GM18870 (cell line): ENCODE data around the gene NAALADL2.
A peak's percentile ranks its signal among the peaks of the same experiment; 100 is the strongest.
"Not testable (repeated sequence)": the region's sequence is repeated elsewhere in the genome, so short reads cannot be mapped to it uniquely, and the experiment has no call there.

Source experiments
- ATAC-seq: cut with Tn5 transposase; IDR thresholded peaks from one replicate; pipeline ENCODE4 v1.9.1; 2021; ENCODE audit warnings: moderate library complexity; ENCODE audit not compliant: unreplicated experiment

NAALADL2 gene

DNA sequence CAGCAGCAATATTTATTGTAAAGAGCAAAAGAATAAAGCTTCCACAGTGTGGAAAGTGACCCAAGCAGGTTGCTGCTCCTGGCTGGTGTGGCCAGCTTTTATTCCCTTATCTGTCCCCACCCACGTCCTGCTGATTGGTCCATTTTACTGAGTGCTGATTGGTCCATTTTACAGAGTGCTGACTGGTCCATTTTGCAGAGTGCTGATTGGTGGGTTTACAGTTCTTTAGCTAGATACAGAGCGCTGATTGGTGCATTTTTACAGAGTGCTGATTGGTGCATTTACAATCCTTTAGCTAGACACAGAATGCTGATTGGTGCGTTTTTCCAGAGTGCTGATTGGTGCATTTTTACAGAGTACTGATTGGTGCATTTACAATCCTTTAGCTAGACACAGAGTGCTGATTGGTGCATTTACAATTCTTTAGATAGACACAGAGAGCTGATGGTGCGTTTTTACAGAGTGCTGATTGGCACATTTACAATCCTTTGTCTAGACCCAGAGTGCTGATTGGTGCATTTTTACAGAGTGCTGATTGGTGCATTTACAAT, 601.8 kb downstream of the NAALADL2 start:
- not testable (repeated sequence) for ATAC-seq

DNA sequence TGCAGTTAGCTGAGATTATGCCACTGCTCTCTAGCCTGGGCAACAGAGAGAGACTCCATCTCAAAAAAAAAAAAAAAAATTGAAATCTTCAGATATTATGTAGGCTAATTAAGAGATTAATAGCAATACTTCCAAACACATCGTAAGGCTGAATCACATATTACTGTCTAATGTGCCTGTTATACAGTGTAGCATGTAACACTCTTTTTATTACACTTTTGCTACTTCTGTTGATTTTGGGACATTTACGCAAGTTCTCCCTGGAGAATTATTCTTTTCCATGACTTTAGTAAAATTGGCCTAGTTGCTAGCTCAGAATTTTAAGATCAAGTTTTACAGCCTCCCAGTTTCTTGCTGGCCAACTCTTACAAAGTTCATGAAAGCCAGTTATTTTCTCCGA, 605.2 kb downstream of the NAALADL2 start:
- ATAC-seq: no peak

DNA sequence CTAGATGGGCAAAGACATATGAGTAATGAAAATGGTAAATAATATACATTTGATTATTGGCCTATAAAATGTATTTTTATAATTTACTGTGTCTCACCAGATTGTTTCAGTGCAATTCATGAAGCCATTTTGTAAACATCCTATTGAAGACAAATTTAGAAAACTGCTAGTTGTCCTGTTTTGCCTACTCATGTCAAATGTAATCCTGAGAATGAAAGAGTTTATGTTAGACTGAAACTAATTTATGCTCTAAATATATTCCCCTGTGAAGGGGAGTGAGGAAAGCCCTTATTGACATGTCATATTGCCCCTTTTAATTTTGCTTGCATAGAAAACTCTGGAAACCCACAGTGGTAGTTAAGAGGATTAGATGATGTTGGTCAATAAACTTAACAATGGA, 610.0 kb downstream of the NAALADL2 start:
- no peak for ATAC-seq

DNA sequence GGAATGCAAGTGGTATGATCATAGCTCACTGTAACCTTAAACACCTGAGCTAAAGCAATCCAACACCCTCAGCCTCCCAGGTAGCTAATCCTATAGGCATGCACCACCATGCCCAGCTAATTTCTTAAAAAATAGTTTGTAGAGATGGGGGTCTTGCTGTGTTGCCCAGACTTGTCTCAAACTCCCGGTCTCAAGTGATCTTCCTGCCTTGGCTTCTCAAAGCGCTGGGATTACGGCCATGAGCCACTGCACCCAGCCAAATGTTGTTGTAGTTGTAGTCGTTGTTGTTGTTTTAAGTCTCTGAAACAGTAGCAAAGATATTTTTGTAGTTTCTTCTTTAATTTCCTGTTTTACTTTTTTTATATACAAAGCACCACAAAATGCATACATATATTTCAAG, 616.6 kb downstream of the NAALADL2 start:
- no peak for ATAC-seq

DNA sequence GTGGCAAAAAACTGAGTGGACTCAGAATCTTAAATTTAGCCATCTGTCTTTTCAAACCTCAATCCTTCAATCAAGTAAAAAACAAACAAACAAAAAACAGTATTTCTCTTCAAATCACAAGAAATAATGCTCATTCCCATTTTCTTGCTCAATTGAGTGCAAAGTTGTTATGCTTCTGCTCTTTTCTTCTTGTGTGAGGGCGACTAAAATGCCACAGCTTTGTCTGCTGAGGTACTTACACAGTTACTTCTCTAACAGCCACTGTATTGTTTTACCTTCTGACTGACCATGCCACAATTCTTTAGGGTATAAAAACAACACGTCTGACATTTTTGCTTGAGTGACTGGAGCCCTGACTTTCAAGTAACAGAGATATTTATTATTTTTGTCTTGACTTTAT, 617.4 kb downstream of the NAALADL2 start:
- ATAC-seq: no peak

DNA sequence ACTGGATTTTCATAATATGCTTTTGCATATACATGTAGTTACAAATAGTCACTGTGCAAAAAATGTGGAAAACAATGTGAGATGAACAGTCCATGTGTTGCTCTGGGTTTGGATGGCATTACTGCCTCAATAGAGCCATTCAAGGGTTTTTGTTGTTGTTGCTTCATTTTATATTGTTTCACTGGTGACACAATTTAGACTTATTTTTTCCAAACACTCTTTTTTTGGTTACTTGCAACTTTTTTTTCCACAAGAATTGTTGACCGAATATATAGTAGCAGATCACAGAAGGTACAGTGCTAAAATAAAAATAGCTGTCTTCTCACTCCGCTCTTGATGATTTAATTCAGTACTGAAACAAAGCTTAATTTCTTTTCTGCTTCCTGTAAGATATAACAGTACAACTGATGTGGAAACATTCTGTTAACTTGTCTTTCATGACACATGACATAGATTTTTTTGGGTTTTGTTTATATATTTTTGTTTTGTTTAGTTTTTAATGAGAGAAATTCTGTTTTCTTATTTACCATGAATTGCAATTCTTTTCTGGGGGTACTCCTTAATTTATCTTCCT, 618.6 kb downstream of the NAALADL2 start:
- ATAC-seq: peak; percentile 100

DNA sequence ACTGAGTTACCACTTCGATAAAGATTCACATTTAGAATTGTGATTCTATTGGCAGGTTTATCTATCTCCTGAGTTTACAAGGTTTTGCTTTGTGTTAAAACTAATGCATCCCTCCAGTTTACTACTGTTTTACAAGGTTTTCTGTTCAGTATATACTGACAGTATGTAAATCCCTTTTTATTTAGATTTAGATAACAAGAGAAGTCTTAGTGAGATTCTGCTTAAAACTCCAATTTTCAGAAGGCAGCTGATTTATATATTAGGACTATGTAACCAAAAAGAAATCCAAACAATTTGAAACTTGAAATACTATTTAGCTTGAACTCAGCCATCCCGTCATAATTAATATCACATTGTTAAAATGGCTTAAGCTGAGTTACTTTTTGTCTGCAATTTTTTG, 619.2 kb downstream of the NAALADL2 start:
- no peak for ATAC-seq

DNA sequence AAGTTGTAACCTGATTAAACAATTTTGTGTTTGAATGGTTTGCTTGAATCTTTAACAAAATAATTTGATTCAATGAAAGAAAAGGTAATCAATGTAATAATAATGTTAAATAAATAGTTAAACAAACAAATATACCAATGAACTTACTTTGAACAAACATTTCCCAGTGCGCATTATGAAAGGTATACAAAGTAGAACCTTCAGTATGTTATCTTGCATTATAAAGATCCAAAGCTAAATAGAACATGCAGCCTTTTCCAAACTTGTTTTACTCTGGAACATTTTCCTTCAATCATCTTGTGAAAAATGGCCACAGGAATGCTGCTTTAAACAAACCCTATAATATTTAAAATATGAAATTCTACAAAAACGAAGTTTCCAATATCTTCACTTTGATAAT, 620.0 kb downstream of the NAALADL2 start:
- ATAC-seq: no peak

DNA sequence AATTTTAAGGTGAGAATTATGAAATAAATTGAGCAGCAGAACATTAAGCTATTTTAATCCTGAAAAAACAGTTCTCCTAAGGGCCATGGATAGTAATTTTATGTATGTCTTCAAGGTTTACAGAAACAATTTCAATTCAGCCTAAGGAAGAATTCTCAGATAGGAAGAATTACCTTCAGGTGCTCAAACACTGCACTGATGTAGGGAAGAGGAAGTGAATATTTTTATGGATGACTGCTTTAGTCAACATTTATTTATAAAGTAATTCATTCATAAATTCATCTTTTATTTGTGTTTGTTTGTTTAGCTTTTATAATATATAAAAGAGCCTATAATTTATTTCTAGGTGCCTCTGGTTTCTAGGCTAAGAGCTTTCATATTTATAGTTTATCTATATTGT, 620.7 kb downstream of the NAALADL2 start:
- no peak for ATAC-seq

DNA sequence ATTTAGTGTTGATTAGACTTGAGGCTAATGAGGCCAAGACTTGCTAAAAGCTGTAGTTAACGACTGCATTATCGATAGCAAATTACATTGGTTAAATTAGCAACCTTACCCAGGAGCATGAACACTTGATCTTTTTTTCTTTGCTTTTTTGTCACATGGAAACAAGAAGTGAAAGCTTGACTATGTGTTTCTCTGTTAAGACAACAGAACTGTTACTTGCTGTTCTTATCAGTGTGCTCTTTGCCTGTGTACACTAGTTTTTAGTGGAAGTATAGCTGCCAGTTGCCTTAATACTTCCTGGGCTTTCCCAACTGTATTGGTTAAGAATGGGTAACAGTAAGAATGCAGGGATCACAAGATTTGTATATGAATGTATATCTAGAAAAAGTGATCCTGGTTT, 625.5 kb downstream of the NAALADL2 start:
- ATAC-seq: peak; percentile 60

DNA sequence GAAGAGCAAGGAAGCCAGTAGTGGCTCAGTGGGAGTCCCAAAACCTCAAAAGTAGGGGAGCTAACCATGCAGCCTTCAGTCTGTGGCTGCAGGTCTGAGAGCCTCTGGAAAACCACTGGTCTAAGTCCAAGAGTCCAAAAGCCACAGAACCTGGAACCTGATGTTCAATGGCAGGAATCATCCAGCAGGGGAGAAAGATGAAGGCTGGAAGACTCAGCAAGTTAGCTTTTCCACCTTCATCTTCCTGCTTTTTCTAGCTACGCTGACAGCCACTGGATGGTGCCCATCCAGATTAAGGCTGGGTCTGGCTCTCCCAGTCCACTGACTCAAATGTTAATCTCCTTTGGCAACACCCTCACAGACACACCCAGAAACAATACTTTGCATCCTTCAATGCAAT, 626.3 kb downstream of the NAALADL2 start:
- no peak for ATAC-seq

DNA sequence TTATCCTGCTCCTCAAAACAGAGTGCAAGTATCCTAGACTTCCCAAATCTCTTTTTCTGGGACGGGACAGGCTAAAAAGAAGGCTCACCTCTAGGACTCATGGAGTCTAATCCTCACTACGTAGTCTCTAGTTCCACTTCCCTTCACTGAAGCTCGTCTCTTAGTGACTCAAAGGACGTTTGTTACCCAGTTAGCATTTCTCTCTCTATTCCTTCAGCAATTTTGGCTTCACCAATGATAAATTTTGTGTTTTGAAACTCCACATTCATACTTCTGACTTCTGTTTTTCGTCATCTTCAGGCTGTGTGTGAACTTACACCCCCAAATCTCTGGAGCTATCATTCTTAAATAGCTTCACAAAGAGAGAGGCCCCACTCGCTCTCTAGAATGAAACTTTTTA, 627.1 kb downstream of the NAALADL2 start:
- peak; percentile 68 for ATAC-seq

DNA sequence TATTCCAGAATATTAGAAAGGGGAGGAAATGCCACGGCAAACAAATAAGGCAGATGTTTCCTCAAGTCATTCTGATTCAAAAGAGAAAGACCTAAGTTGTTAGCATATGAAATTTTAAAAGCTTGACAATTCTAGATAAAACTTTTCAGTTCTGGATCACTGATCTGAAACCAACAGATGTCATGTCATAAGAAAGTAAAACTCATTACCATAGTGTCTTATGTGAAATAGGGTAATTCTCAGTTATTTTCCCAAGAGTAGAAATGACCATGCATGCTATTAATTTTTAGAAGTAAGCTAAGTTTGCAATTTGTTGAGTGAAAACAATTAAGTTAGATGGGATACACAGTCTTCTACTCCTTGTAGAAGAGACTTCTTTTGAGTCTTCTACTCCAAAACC, 630.3 kb downstream of the NAALADL2 start:
- ATAC-seq: peak; percentile 72

DNA sequence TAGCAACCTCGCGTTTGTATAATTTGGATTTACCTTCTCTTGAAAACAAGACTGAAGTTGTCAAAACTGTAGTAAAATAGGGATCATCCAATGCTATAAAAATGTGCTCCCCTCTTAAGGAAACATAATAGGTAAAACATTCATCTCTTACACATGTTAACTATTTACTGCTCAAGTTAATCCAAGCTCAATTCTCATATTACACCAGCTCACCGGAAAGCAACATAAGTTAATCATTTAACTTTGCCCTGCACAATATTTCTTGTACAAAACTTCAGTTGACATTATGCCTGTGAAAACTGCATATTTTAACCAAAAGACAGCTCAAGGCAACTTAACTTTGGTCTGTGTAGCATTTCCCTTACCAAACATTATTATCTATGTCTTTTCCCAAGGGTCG, 634.2 kb downstream of the NAALADL2 start:
- ATAC-seq: no peak

DNA sequence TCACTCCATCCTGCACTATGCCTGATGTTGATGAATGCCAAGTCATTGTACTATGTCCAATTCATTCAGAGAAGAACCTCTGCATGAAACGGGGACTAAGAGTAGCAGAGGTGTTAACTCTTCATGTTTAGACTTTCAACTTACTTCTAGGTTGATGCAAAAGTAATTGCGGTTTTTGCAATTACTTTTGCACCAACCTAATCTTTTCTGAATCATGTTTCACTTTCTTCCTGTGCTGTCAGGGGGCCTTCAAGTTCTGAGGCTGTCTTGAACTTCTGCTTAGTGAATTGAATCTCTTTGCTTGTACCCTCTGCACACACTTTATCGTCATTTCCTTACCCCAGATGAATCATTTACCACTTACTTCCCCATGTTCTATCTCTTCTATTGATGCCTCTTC, 636.2 kb downstream of the NAALADL2 start:
- peak; percentile 98 for ATAC-seq

DNA sequence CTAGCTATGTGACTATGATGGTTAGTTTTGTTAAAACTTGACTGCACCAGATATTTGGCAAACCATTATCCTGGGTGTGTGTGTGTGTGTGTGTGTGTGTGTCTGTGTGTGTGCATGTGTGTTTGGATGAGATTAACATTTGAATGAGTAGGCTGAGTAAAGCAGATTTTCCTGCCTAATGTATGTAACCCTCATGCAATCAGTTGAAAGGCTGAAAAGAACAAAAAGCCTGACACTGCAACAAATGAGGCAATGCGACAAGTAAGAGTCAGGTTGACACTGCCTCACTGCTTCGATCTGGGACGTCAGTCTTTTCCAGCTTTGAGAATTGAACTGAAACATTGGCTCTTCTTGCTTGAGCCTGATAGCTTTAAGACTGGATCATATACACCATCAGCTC, 643.0 kb downstream of the NAALADL2 start:
- ATAC-seq: no peak

DNA sequence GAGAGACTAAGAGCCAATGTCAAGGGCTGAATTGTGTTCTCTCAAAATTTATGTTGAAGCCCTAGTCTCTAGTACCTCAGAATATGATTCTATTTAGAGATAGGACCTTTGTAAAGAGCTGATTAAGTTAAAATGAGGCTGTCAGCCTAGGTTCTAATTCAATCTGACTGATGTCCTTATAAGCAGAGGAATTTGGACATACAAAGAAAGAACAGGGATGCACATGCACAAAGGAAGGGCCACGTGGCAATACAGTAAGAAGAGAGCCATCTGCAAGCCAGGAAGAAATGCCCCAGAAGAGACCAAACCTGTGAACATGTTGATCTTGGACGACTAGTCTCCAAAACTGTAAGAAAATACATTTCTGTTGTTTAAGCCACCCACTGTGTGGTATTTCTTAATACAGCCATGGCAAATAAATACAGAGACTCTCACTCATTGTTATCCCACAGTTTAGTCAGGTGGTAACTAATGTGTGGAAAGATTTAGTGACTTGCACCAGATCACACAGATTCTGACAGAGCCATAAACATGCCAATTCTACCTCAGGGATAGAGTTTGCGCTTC, 652.2 kb downstream of the NAALADL2 start:
- ATAC-seq: no peak

DNA sequence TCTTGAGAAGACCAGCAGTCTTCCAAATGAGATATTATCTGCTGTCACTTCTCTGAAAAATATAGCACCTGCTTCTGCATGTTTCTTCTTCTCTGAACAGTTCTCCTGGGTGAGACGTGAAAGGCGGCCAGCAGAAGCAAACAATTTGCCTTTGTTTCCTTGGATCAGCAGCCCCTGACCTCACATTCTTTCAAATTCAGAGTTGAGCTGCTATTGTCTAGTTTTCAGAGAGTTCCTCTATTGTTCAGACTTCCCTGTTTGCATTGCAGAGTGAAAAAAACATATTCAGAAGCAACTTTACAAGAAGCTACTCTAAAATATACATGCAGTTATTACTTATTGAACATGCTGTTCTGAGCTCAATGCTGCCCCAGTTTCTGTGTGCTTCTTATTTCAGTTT, 653.6 kb downstream of the NAALADL2 start:
- no peak for ATAC-seq

DNA sequence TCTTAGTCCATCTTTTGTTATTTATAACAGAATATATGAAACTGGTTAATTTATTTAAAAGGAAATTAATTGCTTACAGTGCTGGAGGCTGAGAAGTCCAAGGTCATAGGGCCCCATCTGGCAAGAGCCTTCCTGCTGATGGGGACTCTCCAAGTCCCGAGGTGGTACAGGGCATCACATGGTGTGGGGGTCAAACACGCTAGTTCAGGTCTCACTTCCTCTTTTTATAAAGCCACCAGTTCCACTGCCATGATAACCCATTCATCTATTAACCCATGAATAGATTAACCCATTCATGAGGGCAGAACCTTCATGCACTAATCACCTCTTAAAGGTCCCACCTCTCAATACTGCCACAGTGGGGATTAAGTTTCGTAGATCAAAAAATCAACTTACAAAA, 659.3 kb downstream of the NAALADL2 start:
- peak; percentile 95 for ATAC-seq

DNA sequence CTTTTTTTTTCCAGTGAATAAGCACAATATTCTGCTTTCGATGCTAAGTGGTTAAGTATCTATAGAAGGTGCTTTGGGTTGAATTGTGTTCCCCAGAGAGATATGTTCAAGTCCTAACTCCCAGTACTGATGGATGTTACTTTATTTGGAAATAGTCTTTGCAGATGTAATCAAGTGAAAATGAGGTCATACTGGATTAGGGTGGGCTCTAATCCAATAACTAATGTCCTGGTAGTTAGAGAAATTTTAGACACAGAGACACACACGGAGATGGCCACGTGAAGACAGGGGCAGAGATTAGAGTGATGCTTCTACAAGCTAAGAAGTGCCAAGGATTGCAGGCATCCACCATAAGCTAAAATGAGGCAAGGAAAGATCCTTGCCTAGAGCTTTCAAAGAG, 662.3 kb downstream of the NAALADL2 start:
- ATAC-seq: no peak

DNA sequence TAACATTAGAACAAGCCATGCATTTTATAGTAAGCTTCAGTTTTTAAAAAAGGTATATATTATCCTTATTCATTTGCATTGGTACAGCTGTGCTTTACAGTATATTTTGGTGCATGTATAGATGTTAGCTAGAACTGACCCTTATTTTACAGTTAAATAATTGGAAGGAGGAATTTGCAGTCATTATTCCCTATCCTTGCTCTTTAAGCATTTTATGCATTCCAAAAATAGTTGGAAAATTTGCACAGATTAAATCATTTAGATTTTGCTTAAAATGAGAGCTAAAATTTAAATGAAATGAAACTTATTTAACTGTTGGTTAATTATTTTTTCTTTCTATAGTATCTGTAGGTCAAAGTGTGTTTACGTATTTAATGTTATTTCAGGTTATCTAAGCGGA, 667.1 kb downstream of the NAALADL2 start:
- ATAC-seq: no peak

DNA sequence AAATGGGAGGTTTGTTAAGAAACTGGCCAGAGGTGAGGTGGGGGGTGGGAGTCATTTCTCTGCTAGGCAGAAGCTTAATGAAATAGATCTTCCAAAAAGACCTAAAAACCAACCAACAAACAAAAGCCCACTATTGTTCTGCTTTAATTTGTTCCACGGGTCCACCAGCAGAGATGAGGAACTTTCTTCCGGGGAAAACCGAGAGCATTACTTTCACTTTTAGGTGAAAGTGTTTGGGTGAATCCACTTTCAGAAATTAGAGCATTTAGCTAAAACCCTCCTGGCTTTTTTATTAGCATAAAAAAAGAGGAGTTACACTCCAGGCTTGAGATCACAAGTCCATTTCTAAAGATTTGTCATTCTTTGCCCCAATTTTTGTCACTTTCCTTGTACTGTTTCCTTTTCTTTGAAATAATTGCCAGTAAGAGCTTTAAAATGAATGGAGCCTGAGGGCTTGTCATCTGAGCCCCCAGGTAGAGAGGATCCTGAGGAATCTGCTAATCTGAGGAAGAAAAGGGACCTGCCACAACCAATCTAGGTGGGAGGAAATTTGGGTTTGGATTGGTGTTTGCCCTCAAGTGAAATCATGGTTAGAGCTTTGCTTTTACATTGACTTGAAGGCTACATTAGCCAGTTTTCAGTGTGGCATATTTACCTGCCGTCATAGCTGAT, 667.6 kb downstream of the NAALADL2 start:
- no peak for ATAC-seq
